Upper lobe of left lung (tissue), 4 donors: ENCODE results near the gene GSTO2.

Experiments used
- EP300 ChIP-seq, 4 donors: sonication (generic); formaldehyde crosslinking; IDR thresholded peaks; one replicate each; pipeline ENCODE4 v1.5.1; 2017; ENCODE audit warnings: antibody characterized with exemption in 4 of 4, control low read depth in 2 of 4
- POLR2A ChIP-seq, 4 donors: fragments of 450-650 bp; IDR thresholded peaks; one replicate each; pipeline ENCODE4 v1.5.1; 2016 to 2017; ENCODE audit warnings: antibody characterized with exemption in 4 of 4, mild to moderate bottlenecking in 2 of 4

GRCh38 chr10:104286939-104287338 is 18.0 kb downstream of the GSTO2 start:
- TF ChIP-seq EP300 (IDR thresholded peaks at IDR 0.05) (no peak), POLR2A (IDR thresholded peaks at IDR 0.05) (no peak)
